H1 (cell line): ENCODE data around the gene KLHL40. TPM values are rescaled to one million over a fixed set of nuclear protein-coding genes. Genes with fewer than 3 reads are reported as not detected.

Source experiments
- CTCF ChIA-PET: fragments of 300-600 bp; sonication (Branson Sonifier 250); formaldehyde crosslinking; loops from one replicate; lab custom pipeline; 2021; ENCODE audit not compliant: partially characterized antibody; lab: Charles Lee
- POLR2A ChIA-PET: fragments of 300-600 bp; sonication (Branson Sonifier 250); formaldehyde crosslinking; loops from one replicate; lab custom pipeline; 2021; ENCODE audit warnings: inconsistent platforms; ENCODE audit not compliant: partially characterized antibody; lab: Charles Lee
- DNase-seq, 2 experiments: peaks; one replicate each; pipeline versions ENCODE4 v3.0.0 to v3.0.0-alpha.2; 2010 to 2022; ENCODE audit warnings: low spot score in 2 of 2, low read depth in 1 of 2, mixed read lengths in 1 of 2
- FAIRE-seq: peaks from 2 replicates; lab custom pipeline; 2011; peaks lifted over from hg19 to GRCh38; lab: Jason Lieb, UNC
- H2AFZ ChIP-seq: 2 replicates; pipeline ENCODE4 v1.8.1; 2012; ENCODE audit warnings: low read length, inconsistent platforms
- H2AK5ac ChIP-seq: 2 replicates; pipeline ENCODE4 v1.6.1; 2013; ENCODE audit warnings: low read depth, low read length
- H2BK120ac ChIP-seq: replicated peaks from 2 replicates; pipeline ENCODE3; 2013; ENCODE audit warnings: low read depth, low read length, inconsistent platforms
- H2BK12ac ChIP-seq: 2 replicates; pipeline ENCODE4 v1.6.1; 2013; ENCODE audit warnings: low read depth, low read length
- H2BK15ac ChIP-seq: 2 replicates; pipeline ENCODE4 v1.6.1; 2013; ENCODE audit warnings: low read length
- H2BK20ac ChIP-seq: 2 replicates; pipeline ENCODE4 v1.6.1; 2013; ENCODE audit warnings: low read length
- H2BK5ac ChIP-seq: 2 replicates; pipeline ENCODE4 v1.6.1; 2013; ENCODE audit warnings: low read depth, low read length
- H3K14ac ChIP-seq: 2 replicates; pipeline ENCODE4 v1.6.1; 2013; ENCODE audit warnings: inconsistent platforms; ENCODE audit not compliant: insufficient read length
- H3K18ac ChIP-seq: 2 replicates; pipeline ENCODE4 v1.6.1; 2013; ENCODE audit warnings: low read length; ENCODE audit errors: extremely low read depth
- H3K23ac ChIP-seq: 2 replicates; pipeline ENCODE4 v1.6.1; 2013; ENCODE audit warnings: inconsistent platforms; ENCODE audit not compliant: insufficient read length
- H3K23me2 ChIP-seq: 2 replicates; pipeline ENCODE4 v1.6.1; 2013; ENCODE audit warnings: low read depth, low read length
- H3K27ac ChIP-seq: 2 replicates; pipeline ENCODE4 v1.6.1; 2011; ENCODE audit warnings: low read depth, low read length, inconsistent platforms
- H3K27me3 ChIP-seq, 4 experiments: replicated peaks in 1 of 4; 1 replicate in 1 of 4; 2 replicates in 3 of 4; pipeline versions ENCODE4 v1.6.1 to v1.8.1; 2011 to 2013; ENCODE audit warnings: low read length in 3 of 4, mild to moderate bottlenecking in 3 of 4, inconsistent platforms in 2 of 4, mixed read lengths in 2 of 4, moderate library complexity in 1 of 4; ENCODE audit not compliant: control insufficient read depth in 3 of 4, insufficient read depth in 3 of 4; ENCODE audit errors: extremely low read depth in 1 of 4
- H3K36me3 ChIP-seq, 4 experiments: 2 replicates each; pipeline versions ENCODE4 v1.6.1 to v1.8.1; 2011 to 2013; ENCODE audit warnings: mild to moderate bottlenecking in 4 of 4, low read length in 3 of 4, moderate library complexity in 2 of 4, control low read depth in 1 of 4, inconsistent platforms in 1 of 4; ENCODE audit not compliant: insufficient read depth in 4 of 4, control insufficient read depth in 2 of 4
- H3K4ac ChIP-seq: replicated peaks from 2 replicates; pipeline ENCODE3; 2013; ENCODE audit warnings: low read length, low read depth, mixed read lengths, inconsistent platforms; ENCODE audit not compliant: insufficient read length
- H3K4me1 ChIP-seq, 4 experiments: replicated peaks in 1 of 4; 1 replicate in 1 of 4; 2 replicates in 3 of 4; pipeline versions ENCODE4 v1.6.1 to v1.8.1; 2011 to 2013; ENCODE audit warnings: low read length in 3 of 4, inconsistent platforms in 2 of 4, mixed read lengths in 1 of 4; ENCODE audit not compliant: insufficient read depth in 4 of 4, control insufficient read depth in 3 of 4
- H3K4me2 ChIP-seq, 2 experiments: 2 replicates each; pipeline versions ENCODE4 v1.6.1 to v1.8.1; 2011 to 2013; ENCODE audit warnings: low read depth in 2 of 2, low read length in 2 of 2, control low read depth in 1 of 2, inconsistent platforms in 1 of 2, mild to moderate bottlenecking in 1 of 2; ENCODE audit not compliant: insufficient read depth in 1 of 2
- H3K4me3 ChIP-seq, 4 experiments: fragments of 200-600, 300-600 bp in 1 of 4; sonication (generic), shearing (Covaris generic), sonication (Bioruptor Twin) in 1 of 4; 2 replicates each; pipeline versions ENCODE4 v1.5.1 to v1.8.1; 2011 to 2016; ENCODE audit warnings: low read length in 4 of 4, low read depth in 3 of 4, control low read depth in 2 of 4, inconsistent platforms in 2 of 4, mild to moderate bottlenecking in 2 of 4, mixed read lengths in 1 of 4, moderate library complexity in 1 of 4; ENCODE audit not compliant: insufficient read depth in 2 of 4; ENCODE audit errors: extremely low read depth in 1 of 4
- H3K56ac ChIP-seq: replicated peaks from 2 replicates; pipeline ENCODE3; 2013; ENCODE audit warnings: low read depth, mild to moderate bottlenecking, mixed read lengths, low read length, inconsistent platforms; ENCODE audit not compliant: insufficient read length
- H3K79me1 ChIP-seq: 2 replicates; pipeline ENCODE4 v1.6.1; 2013; ENCODE audit warnings: low read depth, low read length, control low read depth
- H3K79me2 ChIP-seq, 2 experiments: 2 replicates each; pipeline versions ENCODE4 v1.6.1 to v1.8.1; 2012 to 2013; ENCODE audit warnings: low read length in 2 of 2, mild to moderate bottlenecking in 2 of 2, inconsistent platforms in 1 of 2; ENCODE audit not compliant: insufficient read depth in 2 of 2, control insufficient read depth in 1 of 2
- H3K9ac ChIP-seq, 4 experiments: replicated peaks in 1 of 4; 1 replicate in 1 of 4; 2 replicates in 3 of 4; pipeline versions ENCODE4 v1.6.1 to v1.8.1; 2011 to 2013; ENCODE audit warnings: low read depth in 3 of 4, low read length in 3 of 4, control low read depth in 2 of 4, mild to moderate bottlenecking in 2 of 4, moderate library complexity in 2 of 4, inconsistent platforms in 1 of 4; ENCODE audit errors: extremely low read depth in 1 of 4
- H3K9me3 ChIP-seq, 2 experiments: 2 replicates each; pipeline versions ENCODE4 v1.6.1 to v1.8.1; 2012 to 2013; ENCODE audit warnings: mild to moderate bottlenecking in 2 of 2, moderate library complexity in 2 of 2, control low read depth in 1 of 2, inconsistent platforms in 1 of 2, low read depth in 1 of 2, low read length in 1 of 2, mixed read lengths in 1 of 2; ENCODE audit not compliant: insufficient read depth in 2 of 2
- H4K20me1 ChIP-seq, 2 experiments: replicated peaks in 1 of 2; 2 replicates each; pipeline versions ENCODE3 to v1.8.1; 2011 to 2013; ENCODE audit warnings: inconsistent platforms in 2 of 2, low read length in 2 of 2, mild to moderate bottlenecking in 1 of 2; ENCODE audit not compliant: insufficient read depth in 2 of 2, control insufficient read depth in 1 of 2
- H4K5ac ChIP-seq: 2 replicates; pipeline ENCODE4 v1.6.1; 2013; ENCODE audit warnings: low read length, low read depth, mixed read lengths, inconsistent platforms; ENCODE audit not compliant: insufficient read length
- H4K8ac ChIP-seq: 2 replicates; pipeline ENCODE4 v1.8.0; 2013; ENCODE audit warnings: mild to moderate bottlenecking, moderate library complexity, low read length, inconsistent platforms; ENCODE audit not compliant: insufficient read depth; ENCODE audit errors: extremely low read depth
- H4K91ac ChIP-seq: replicated peaks from 2 replicates; pipeline ENCODE3; 2013; ENCODE audit warnings: low read length, mixed read lengths, inconsistent platforms; ENCODE audit not compliant: insufficient read length
- CHD1 ChIP-seq: IDR thresholded peaks from 2 replicates; pipeline ENCODE4 v1.6.1; 2012; ENCODE audit warnings: low read depth, low read length, improper control_type of control experiment
- CHD2 ChIP-seq: IDR thresholded peaks from 2 replicates; pipeline ENCODE4 v1.6.1; 2012; ENCODE audit warnings: low read length, improper control_type of control experiment
- GABPA ChIP-seq: IDR thresholded peaks from 2 replicates; pipeline ENCODE4 v1.6.1; 2011; ENCODE audit warnings: mild to moderate bottlenecking, low read length, moderate library complexity, borderline replicate concordance; ENCODE audit not compliant: insufficient read depth
- KDM1A ChIP-seq: fragments of 200-600, 300-600 bp; sonication (generic); IDR thresholded peaks from 2 replicates; pipeline ENCODE4 v1.7.1; 2016; ENCODE audit warnings: mild to moderate bottlenecking, low read length, borderline replicate concordance
- POLR2A ChIP-seq, 2 experiments: IDR thresholded peaks; 1 replicate in 1 of 2; 2 replicates in 1 of 2; pipeline ENCODE4 v1.6.1; 2011; ENCODE audit warnings: low read depth in 2 of 2, low read length in 2 of 2, mild to moderate bottlenecking in 2 of 2; ENCODE audit errors: control extremely low read depth in 1 of 2
- POLR2AphosphoS5 ChIP-seq: IDR thresholded peaks from 2 replicates; pipeline ENCODE4 v1.6.1; 2011; ENCODE audit warnings: low read depth, low read length
- RAD21 ChIP-seq, 2 experiments: IDR thresholded peaks in 1 of 2; conservative IDR thresholded peaks in 1 of 2; 2 replicates each; pipeline ENCODE4 v1.6.1; 2011; ENCODE audit warnings: low read depth in 2 of 2, low read length in 2 of 2, improper control_type of control experiment in 1 of 2, inconsistent platforms in 1 of 2, mild to moderate bottlenecking in 1 of 2, moderate library complexity in 1 of 2
- RFX5 ChIP-seq: IDR thresholded peaks from 2 replicates; pipeline ENCODE4 v1.6.1; 2011; ENCODE audit warnings: low read depth, low read length, improper control_type of control experiment, borderline replicate concordance
- RXRA ChIP-seq: IDR thresholded peaks from 2 replicates; pipeline ENCODE4 v1.6.1; 2011; ENCODE audit warnings: low read depth, mild to moderate bottlenecking, low read length, moderate library complexity; ENCODE audit not compliant: insufficient read depth
- TCF12 ChIP-seq: IDR thresholded peaks from 2 replicates; pipeline ENCODE4 v1.6.1; 2011; ENCODE audit warnings: low read depth, mild to moderate bottlenecking, low read length
- USF2 ChIP-seq: IDR thresholded peaks from 2 replicates; pipeline ENCODE4 v1.6.1; 2011; ENCODE audit warnings: low read length, improper control_type of control experiment
- WGBS, 2 experiments: shearing (Covaris generic) in 1 of 2; methylation state at CpG; one replicate each; pipeline versions ENCODE4 v1.1.6 to v1.1.7; 2013 to 2015; ENCODE audit warnings: low lambda C conversion rate in 2 of 2, mixed read lengths in 2 of 2, inconsistent platforms in 1 of 2, low coverage in 1 of 2, missing lambda C conversion rate in 1 of 2; ENCODE audit not compliant: insufficient replicate concordance in 2 of 2, insufficient coverage in 1 of 2, insufficient read length in 1 of 2; ENCODE audit errors: extremely low coverage in 1 of 2, missing lambda C conversion rate in 1 of 2; 5-methylcytosine and 5-hydroxymethylcytosine counted together
- polyA plus RNA-seq, 7 experiments: library from polyadenylated mRNA; depleted of rRNA in 3 of 7; stranded (reverse) in 5 of 7; unstranded in 2 of 7; fragments of >200 nt in 5 of 7; fragments of 200-250 nt in 2 of 7; gene quantifications; 1 replicate in 5 of 7; 2 replicates in 1 of 7; 4 replicates in 1 of 7; pipeline versions ENCODE4 v1.2.1 to v1.2.3, GENCODE V29; 2011 to 2013; ENCODE audit warnings: missing spikeins in 2 of 7, mixed read lengths in 2 of 7
- total RNA-seq: library from RNA; stranded (reverse); fragmentation: NEBNext Ultra II Directional; extraction: Animal tissue kit (Norgen Biotek cat#: 25700); gene quantifications from 2 replicates; pipeline ENCODE4 v1.2.1, GENCODE V29; 2021

The KLHL40 gene
- total and polyA plus RNA-seq, 2 of the 8 experiments (the other 6 are each of a cell fraction or from before 2014, with no cell fraction given), result 0.02 TPM; not detected in 1

GRCh38 chr3:42680806-42681205 lies 4.5 kb upstream of the KLHL40 start:
- no peak overlapping the region for H4K91ac ChIP-seq
- no peak overlapping the region for H2BK20ac ChIP-seq
- no peak overlapping the region for H2AK5ac ChIP-seq
- H3K4me1 ChIP-seq, result no peaks in the 10 kb centered on the region; a peak in 1 of 7 replicates
- H3K36me3 ChIP-seq, result no peaks in the 10 kb centered on the region
- no peaks in the 10 kb centered on the region; a peak in 1 of 7 replicates for H3K27me3 ChIP-seq
- ChIA-PET CTCF (interaction anchor here (1.0 kb wide), 1 partner anchor 11 kb away, joined by 3 read pairs; no protein-coding TSS in a partner anchor), POLR2A (interaction anchor here (0.8 kb wide), 1 partner anchor 35 kb away, joined by 3 read pairs; no protein-coding TSS in a partner anchor)
- H3K27ac ChIP-seq, result no peak overlapping the region
- H3K4ac ChIP-seq, result no peak overlapping the region
- H3K18ac ChIP-seq, result no peak overlapping the region
- H3K4me3 ChIP-seq, result no peak overlapping the region
- no peak overlapping the region for H4K8ac ChIP-seq
- H2BK5ac ChIP-seq, result no peak overlapping the region
- H3K23ac ChIP-seq, result no peak overlapping the region
- H2BK15ac ChIP-seq, result no peak overlapping the region
- 87% methylated on average over 4 of the region's 4 CpGs; no CpG with 5 or more reads in 1 of the 2 experiments for WGBS, 2 experiments
- H3K23me2 ChIP-seq, result no peaks in the 10 kb centered on the region
- H3K56ac ChIP-seq, result no peak overlapping the region
- DNase-seq (no peak), FAIRE-seq (no peak)
- TF ChIP-seq RAD21 (IDR thresholded peaks at IDR 0.05 in 1 of 2, conservative IDR thresholded peaks at IDR 0.05 in 1 of 2; ENCODE audit: low read depth in 2 of 2, low read length in 2 of 2) (no peak), TCF12 (no peak), RFX5 (no peak), USF2 (no peak), GABPA (no peak), CHD2 (no peak), POLR2AphosphoS5 (no peak), KDM1A (no peak), RXRA (no peak), CHD1 (no peak), POLR2A (IDR thresholded peaks at IDR 0.05; ENCODE audit: control extremely low read depth in 1 of 2, low read depth in 2 of 2, low read length in 2 of 2) (no peak)
- no peaks in the 10 kb centered on the region for H4K20me1 ChIP-seq
- H3K79me1 ChIP-seq, result no peaks in the 10 kb centered on the region
- H3K14ac ChIP-seq, result no peak overlapping the region
- H2BK120ac ChIP-seq, result no peak overlapping the region
- H3K4me2 ChIP-seq, result no peak overlapping the region
- no peak overlapping the region for H2AFZ ChIP-seq
- H3K9ac ChIP-seq, result no peak overlapping the region
- H3K9me3 ChIP-seq, result peaks cover 0 to 4% of the 10 kb centered on the region in 2 experiments; a peak in 1 of 4 replicates
- H3K79me2 ChIP-seq, result no peaks in the 10 kb centered on the region
- no peak overlapping the region for H4K5ac ChIP-seq
- no peak overlapping the region for H2BK12ac ChIP-seq
